H1 (cell line): Measurements from ENCODE around the gene ATF7. TPM values are rescaled to one million over a fixed set of nuclear protein-coding genes. Genes with fewer than 3 reads are reported as not detected.

Source experiments
- CTCF ChIA-PET: fragments of 300-600 bp; sonication (Branson Sonifier 250); formaldehyde crosslinking; loops from one replicate; lab custom pipeline; 2021; ENCODE audit not compliant: partially characterized antibody; lab: Charles Lee
- POLR2A ChIA-PET: fragments of 300-600 bp; sonication (Branson Sonifier 250); formaldehyde crosslinking; loops from one replicate; lab custom pipeline; 2021; ENCODE audit warnings: inconsistent platforms; ENCODE audit not compliant: partially characterized antibody; lab: Charles Lee
- DNase-seq, 2 experiments: peaks; one replicate each; pipeline versions ENCODE4 v3.0.0 to v3.0.0-alpha.2; 2010 to 2022; ENCODE audit warnings: low spot score in 2 of 2, low read depth in 1 of 2, mixed read lengths in 1 of 2
- FAIRE-seq: peaks from 2 replicates; lab custom pipeline; 2011; peaks lifted over from hg19 to GRCh38; lab: Jason Lieb, UNC
- H2AFZ ChIP-seq: 2 replicates; pipeline ENCODE4 v1.8.1; 2012; ENCODE audit warnings: low read length, inconsistent platforms
- H2AK5ac ChIP-seq: 2 replicates; pipeline ENCODE4 v1.6.1; 2013; ENCODE audit warnings: low read depth, low read length
- H2BK120ac ChIP-seq: replicated peaks from 2 replicates; pipeline ENCODE3; 2013; ENCODE audit warnings: low read depth, low read length, inconsistent platforms
- H2BK12ac ChIP-seq: 2 replicates; pipeline ENCODE4 v1.6.1; 2013; ENCODE audit warnings: low read depth, low read length
- H2BK15ac ChIP-seq: 2 replicates; pipeline ENCODE4 v1.6.1; 2013; ENCODE audit warnings: low read length
- H2BK20ac ChIP-seq: 2 replicates; pipeline ENCODE4 v1.6.1; 2013; ENCODE audit warnings: low read length
- H2BK5ac ChIP-seq: 2 replicates; pipeline ENCODE4 v1.6.1; 2013; ENCODE audit warnings: low read depth, low read length
- H3K14ac ChIP-seq: 2 replicates; pipeline ENCODE4 v1.6.1; 2013; ENCODE audit warnings: inconsistent platforms; ENCODE audit not compliant: insufficient read length
- H3K18ac ChIP-seq: 2 replicates; pipeline ENCODE4 v1.6.1; 2013; ENCODE audit warnings: low read length; ENCODE audit errors: extremely low read depth
- H3K23ac ChIP-seq: 2 replicates; pipeline ENCODE4 v1.6.1; 2013; ENCODE audit warnings: inconsistent platforms; ENCODE audit not compliant: insufficient read length
- H3K23me2 ChIP-seq: 2 replicates; pipeline ENCODE4 v1.6.1; 2013; ENCODE audit warnings: low read depth, low read length
- H3K27ac ChIP-seq: 2 replicates; pipeline ENCODE4 v1.6.1; 2011; ENCODE audit warnings: low read depth, low read length, inconsistent platforms
- H3K27me3 ChIP-seq, 4 experiments: replicated peaks in 1 of 4; 1 replicate in 1 of 4; 2 replicates in 3 of 4; pipeline versions ENCODE4 v1.6.1 to v1.8.1; 2011 to 2013; ENCODE audit warnings: low read length in 3 of 4, mild to moderate bottlenecking in 3 of 4, inconsistent platforms in 2 of 4, mixed read lengths in 2 of 4, moderate library complexity in 1 of 4; ENCODE audit not compliant: control insufficient read depth in 3 of 4, insufficient read depth in 3 of 4; ENCODE audit errors: extremely low read depth in 1 of 4
- H3K36me3 ChIP-seq, 4 experiments: 2 replicates each; pipeline versions ENCODE4 v1.6.1 to v1.8.1; 2011 to 2013; ENCODE audit warnings: mild to moderate bottlenecking in 4 of 4, low read length in 3 of 4, moderate library complexity in 2 of 4, control low read depth in 1 of 4, inconsistent platforms in 1 of 4; ENCODE audit not compliant: insufficient read depth in 4 of 4, control insufficient read depth in 2 of 4
- H3K4ac ChIP-seq: replicated peaks from 2 replicates; pipeline ENCODE3; 2013; ENCODE audit warnings: low read length, low read depth, mixed read lengths, inconsistent platforms; ENCODE audit not compliant: insufficient read length
- H3K4me1 ChIP-seq, 4 experiments: replicated peaks in 1 of 4; 1 replicate in 1 of 4; 2 replicates in 3 of 4; pipeline versions ENCODE4 v1.6.1 to v1.8.1; 2011 to 2013; ENCODE audit warnings: low read length in 3 of 4, inconsistent platforms in 2 of 4, mixed read lengths in 1 of 4; ENCODE audit not compliant: insufficient read depth in 4 of 4, control insufficient read depth in 3 of 4
- H3K4me2 ChIP-seq, 2 experiments: 2 replicates each; pipeline versions ENCODE4 v1.6.1 to v1.8.1; 2011 to 2013; ENCODE audit warnings: low read depth in 2 of 2, low read length in 2 of 2, control low read depth in 1 of 2, inconsistent platforms in 1 of 2, mild to moderate bottlenecking in 1 of 2; ENCODE audit not compliant: insufficient read depth in 1 of 2
- H3K4me3 ChIP-seq, 4 experiments: fragments of 200-600, 300-600 bp in 1 of 4; sonication (generic), shearing (Covaris generic), sonication (Bioruptor Twin) in 1 of 4; 2 replicates each; pipeline versions ENCODE4 v1.5.1 to v1.8.1; 2011 to 2016; ENCODE audit warnings: low read length in 4 of 4, low read depth in 3 of 4, control low read depth in 2 of 4, inconsistent platforms in 2 of 4, mild to moderate bottlenecking in 2 of 4, mixed read lengths in 1 of 4, moderate library complexity in 1 of 4; ENCODE audit not compliant: insufficient read depth in 2 of 4; ENCODE audit errors: extremely low read depth in 1 of 4
- H3K56ac ChIP-seq: replicated peaks from 2 replicates; pipeline ENCODE3; 2013; ENCODE audit warnings: low read depth, mild to moderate bottlenecking, mixed read lengths, low read length, inconsistent platforms; ENCODE audit not compliant: insufficient read length
- H3K79me1 ChIP-seq: 2 replicates; pipeline ENCODE4 v1.6.1; 2013; ENCODE audit warnings: low read depth, low read length, control low read depth
- H3K79me2 ChIP-seq, 2 experiments: 2 replicates each; pipeline versions ENCODE4 v1.6.1 to v1.8.1; 2012 to 2013; ENCODE audit warnings: low read length in 2 of 2, mild to moderate bottlenecking in 2 of 2, inconsistent platforms in 1 of 2; ENCODE audit not compliant: insufficient read depth in 2 of 2, control insufficient read depth in 1 of 2
- H3K9ac ChIP-seq, 4 experiments: replicated peaks in 1 of 4; 1 replicate in 1 of 4; 2 replicates in 3 of 4; pipeline versions ENCODE4 v1.6.1 to v1.8.1; 2011 to 2013; ENCODE audit warnings: low read depth in 3 of 4, low read length in 3 of 4, control low read depth in 2 of 4, mild to moderate bottlenecking in 2 of 4, moderate library complexity in 2 of 4, inconsistent platforms in 1 of 4; ENCODE audit errors: extremely low read depth in 1 of 4
- H3K9me3 ChIP-seq, 2 experiments: 2 replicates each; pipeline versions ENCODE4 v1.6.1 to v1.8.1; 2012 to 2013; ENCODE audit warnings: mild to moderate bottlenecking in 2 of 2, moderate library complexity in 2 of 2, control low read depth in 1 of 2, inconsistent platforms in 1 of 2, low read depth in 1 of 2, low read length in 1 of 2, mixed read lengths in 1 of 2; ENCODE audit not compliant: insufficient read depth in 2 of 2
- H4K20me1 ChIP-seq, 2 experiments: replicated peaks in 1 of 2; 2 replicates each; pipeline versions ENCODE3 to v1.8.1; 2011 to 2013; ENCODE audit warnings: inconsistent platforms in 2 of 2, low read length in 2 of 2, mild to moderate bottlenecking in 1 of 2; ENCODE audit not compliant: insufficient read depth in 2 of 2, control insufficient read depth in 1 of 2
- H4K5ac ChIP-seq: 2 replicates; pipeline ENCODE4 v1.6.1; 2013; ENCODE audit warnings: low read length, low read depth, mixed read lengths, inconsistent platforms; ENCODE audit not compliant: insufficient read length
- H4K8ac ChIP-seq: 2 replicates; pipeline ENCODE4 v1.8.0; 2013; ENCODE audit warnings: mild to moderate bottlenecking, moderate library complexity, low read length, inconsistent platforms; ENCODE audit not compliant: insufficient read depth; ENCODE audit errors: extremely low read depth
- H4K91ac ChIP-seq: replicated peaks from 2 replicates; pipeline ENCODE3; 2013; ENCODE audit warnings: low read length, mixed read lengths, inconsistent platforms; ENCODE audit not compliant: insufficient read length
- CEBPB ChIP-seq: IDR thresholded peaks from 2 replicates; pipeline ENCODE4 v1.6.1; 2012; ENCODE audit warnings: low read depth, low read length
- EP300 ChIP-seq, 2 experiments: IDR thresholded peaks; 1 replicate in 1 of 2; 2 replicates in 1 of 2; pipeline ENCODE4 v1.6.1; 2011 to 2012; ENCODE audit warnings: low read depth in 2 of 2, low read length in 2 of 2, mild to moderate bottlenecking in 2 of 2, borderline replicate concordance in 1 of 2, inconsistent platforms in 1 of 2, moderate library complexity in 1 of 2
- KDM5A ChIP-seq: fragments of 200-600 bp; IDR thresholded peaks from 2 replicates; pipeline ENCODE4 v1.7.1; 2012; ENCODE audit warnings: mild to moderate bottlenecking, low read length, inconsistent platforms, mixed read lengths
- POLR2A ChIP-seq, 2 experiments: IDR thresholded peaks; 1 replicate in 1 of 2; 2 replicates in 1 of 2; pipeline ENCODE4 v1.6.1; 2011; ENCODE audit warnings: low read depth in 2 of 2, low read length in 2 of 2, mild to moderate bottlenecking in 2 of 2; ENCODE audit errors: control extremely low read depth in 1 of 2
- POLR2AphosphoS5 ChIP-seq: IDR thresholded peaks from 2 replicates; pipeline ENCODE4 v1.6.1; 2011; ENCODE audit warnings: low read depth, low read length
- TBP ChIP-seq: IDR thresholded peaks from 2 replicates; pipeline ENCODE4 v1.6.1; 2011; ENCODE audit warnings: low read depth, low read length, improper control_type of control experiment
- WGBS, 2 experiments: shearing (Covaris generic) in 1 of 2; methylation state at CpG; one replicate each; pipeline versions ENCODE4 v1.1.6 to v1.1.7; 2013 to 2015; ENCODE audit warnings: low lambda C conversion rate in 2 of 2, mixed read lengths in 2 of 2, inconsistent platforms in 1 of 2, low coverage in 1 of 2, missing lambda C conversion rate in 1 of 2; ENCODE audit not compliant: insufficient replicate concordance in 2 of 2, insufficient coverage in 1 of 2, insufficient read length in 1 of 2; ENCODE audit errors: extremely low coverage in 1 of 2, missing lambda C conversion rate in 1 of 2; 5-methylcytosine and 5-hydroxymethylcytosine counted together
- polyA plus RNA-seq, 7 experiments: library from polyadenylated mRNA; depleted of rRNA in 3 of 7; stranded (reverse) in 5 of 7; unstranded in 2 of 7; fragments of >200 nt in 5 of 7; fragments of 200-250 nt in 2 of 7; gene quantifications; 1 replicate in 5 of 7; 2 replicates in 1 of 7; 4 replicates in 1 of 7; pipeline versions ENCODE4 v1.2.1 to v1.2.3, GENCODE V29; 2011 to 2013; ENCODE audit warnings: missing spikeins in 2 of 7, mixed read lengths in 2 of 7
- total RNA-seq: library from RNA; stranded (reverse); fragmentation: NEBNext Ultra II Directional; extraction: Animal tissue kit (Norgen Biotek cat#: 25700); gene quantifications from 2 replicates; pipeline ENCODE4 v1.2.1, GENCODE V29; 2021

Gene ATF7
- total and polyA plus RNA-seq, 2 of the 8 experiments (the other 6 are each of a cell fraction or from before 2014, with no cell fraction given), result 10.1 to 16.6 TPM

DNA sequence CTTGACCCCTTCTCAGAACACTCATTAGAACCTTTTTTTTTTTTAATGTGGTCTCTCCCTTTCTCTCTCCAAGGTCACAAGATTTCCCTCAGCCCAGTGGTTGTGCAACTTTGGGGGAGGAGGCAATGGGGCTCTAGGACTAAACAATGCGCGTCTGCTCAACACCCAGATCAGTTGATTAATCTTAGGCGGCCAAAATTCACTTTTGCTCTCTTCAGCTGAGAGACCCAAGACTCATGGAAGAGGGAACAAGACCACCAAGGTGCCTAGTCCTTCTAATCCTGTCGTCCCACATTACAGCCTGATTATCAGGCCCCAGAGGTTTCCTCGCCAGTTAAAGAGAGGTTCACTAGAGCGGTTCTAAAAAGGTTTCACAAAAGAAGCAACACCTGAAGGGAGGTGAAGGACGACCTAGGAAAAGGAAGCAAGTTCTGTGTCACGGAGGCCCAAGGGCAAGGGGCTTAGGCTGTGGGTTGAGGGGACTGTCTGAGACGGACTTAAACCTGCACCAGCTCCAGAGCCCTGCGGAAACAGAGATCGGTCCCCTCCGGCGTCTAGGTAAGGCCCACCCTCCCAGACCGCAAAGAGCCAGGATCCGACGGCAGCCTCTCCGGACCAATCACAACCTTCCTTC is 125.9 kb downstream of the ATF7 start:
- Histone ChIP-seq H2AK5ac (no peak overlapping the region), H2BK12ac (peak overlapping the region; percentile 65; the same call in 1 of the 2 replicates)
- TF ChIP-seq TBP, result peak; percentile 55
- no peak for TF ChIP-seq EP300 (IDR thresholded peaks at IDR 0.05; ENCODE audit: borderline replicate concordance in 1 of 2, low read depth in 2 of 2, low read length in 2 of 2)
- peak; percentile 80 for TF ChIP-seq POLR2AphosphoS5
- TF ChIP-seq POLR2A (IDR thresholded peaks at IDR 0.05; ENCODE audit: control extremely low read depth in 1 of 2, low read depth in 2 of 2, low read length in 2 of 2), result peak in 1 of 2 experiments; percentile 81; a peak in 2 of 3 replicates
- TF ChIP-seq CEBPB, result peak; percentile 88
- TF ChIP-seq KDM5A, result no peak
- TF ChIP-seq, all 59 proteins: peak for 4
- Histone ChIP-seq H3K18ac (peak overlapping the region; percentile 78; the same call in 1 of the 2 replicates), H3K27me3 (no peaks in the 10 kb centered on the region), H4K91ac (peak overlapping the region; percentile 94), H4K20me1 (peaks cover 0 to 3% of the 10 kb centered on the region in 2 experiments), H3K36me3 (peaks cover 0 to 11% (median 4%) of the 10 kb centered on the region in 4 experiments; a peak in 5 of 8 replicates), H3K27ac (peak overlapping the region; percentile 54; the same call in 1 of the 2 replicates), H3K9ac (peak overlapping the region; percentile 8 to 84 (median 52)), H3K56ac (peak overlapping the region; percentile 73), H3K4me1 (peaks cover 11 to 44% (median 21%) of the 10 kb centered on the region in 4 experiments), H3K14ac (no peak overlapping the region), H3K4me3 (peak overlapping the region; percentile 55 to 91 (median 70)), H2BK20ac (no peak overlapping the region), H2BK120ac (peak overlapping the region; percentile 57), H4K8ac (no peak overlapping the region), H3K23ac (no peak overlapping the region), H2BK15ac (no peak overlapping the region), H3K4ac (peak overlapping the region; percentile 79), H3K9me3 (no peaks in the 10 kb centered on the region), H2AFZ (no peak overlapping the region), H4K5ac (peak overlapping the region; percentile 87), H3K23me2 (peaks cover 22% of the 10 kb centered on the region), H3K79me2 (peaks cover 0 to 30% of the 10 kb centered on the region in 2 experiments; a peak in 2 of 4 replicates), H3K4me2 (peak overlapping the region; percentile 78 to 98), H2BK5ac (peak overlapping the region; percentile 36), H3K79me1 (peaks cover 13% of the 10 kb centered on the region)
- WGBS, 2 experiments, result 9% methylated on average over 17 of the region's 17 CpGs; no CpG with 5 or more reads in 1 of the 2 experiments
- FAIRE-seq (no peak), DNase-seq (peak in 1 of 2 experiments; percentile 47)
- ChIA-PET POLR2A (interaction anchor here (0.8 to 67.0 kb wide), 23 partner anchors 12 to 613 kb away, joined by 3 to 3397 read pairs (median 5); partner anchors contain the start of genes AAAS, ATF7, ATP5MC2 and PCBP2), CTCF (interaction anchor here (0.6 to 5.5 kb wide), 9 partner anchors 8 to 243 kb away, joined by 3 to 41 read pairs (median 4); partner anchors contain the start of gene AAAS)
